ENCODE data around the gene USB1. TPM values are rescaled to one million over a fixed set of nuclear protein-coding genes. Genes with fewer than 3 reads are reported as not detected.

The USB1 gene
- total RNA-seq, 1 donor from 2014 or later: 39.9 TPM

- Histone ChIP-seq H3K4me1 (no peaks in the 10 kb centered on the region), H3K9me3 (no peaks in the 10 kb centered on the region), H3K27ac (no peak overlapping the region), H3K4me3 (no peak overlapping the region), H3K36me3 (peaks cover 56% of the 10 kb centered on the region), H3K27me3 (ENCODE audit: low read depth) (no peaks in the 10 kb centered on the region)
- TF ChIP-seq, protein P1, sequence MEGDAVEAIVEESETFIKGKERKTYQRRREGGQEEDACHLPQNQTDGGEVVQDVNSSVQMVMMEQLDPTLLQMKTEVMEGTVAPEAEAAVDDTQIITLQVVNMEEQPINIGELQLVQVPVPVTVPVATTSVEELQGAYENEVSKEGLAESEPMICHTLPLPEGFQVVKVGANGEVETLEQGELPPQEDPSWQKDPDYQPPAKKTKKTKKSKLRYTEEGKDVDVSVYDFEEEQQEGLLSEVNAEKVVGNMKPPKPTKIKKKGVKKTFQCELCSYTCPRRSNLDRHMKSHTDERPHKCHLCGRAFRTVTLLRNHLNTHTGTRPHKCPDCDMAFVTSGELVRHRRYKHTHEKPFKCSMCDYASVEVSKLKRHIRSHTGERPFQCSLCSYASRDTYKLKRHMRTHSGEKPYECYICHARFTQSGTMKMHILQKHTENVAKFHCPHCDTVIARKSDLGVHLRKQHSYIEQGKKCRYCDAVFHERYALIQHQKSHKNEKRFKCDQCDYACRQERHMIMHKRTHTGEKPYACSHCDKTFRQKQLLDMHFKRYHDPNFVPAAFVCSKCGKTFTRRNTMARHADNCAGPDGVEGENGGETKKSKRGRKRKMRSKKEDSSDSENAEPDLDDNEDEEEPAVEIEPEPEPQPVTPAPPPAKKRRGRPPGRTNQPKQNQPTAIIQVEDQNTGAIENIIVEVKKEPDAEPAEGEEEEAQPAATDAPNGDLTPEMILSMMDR (IDR thresholded peaks at IDR 0.05): no peak
- no peak for ATAC-seq
- DNase-seq: no peak
- intact Hi-C loops (cut with DNase I): no loop called here
Measured at GRCh38 chr16:58013201-58013956, 12.2 kb downstream of the USB1 start.

DNA sequence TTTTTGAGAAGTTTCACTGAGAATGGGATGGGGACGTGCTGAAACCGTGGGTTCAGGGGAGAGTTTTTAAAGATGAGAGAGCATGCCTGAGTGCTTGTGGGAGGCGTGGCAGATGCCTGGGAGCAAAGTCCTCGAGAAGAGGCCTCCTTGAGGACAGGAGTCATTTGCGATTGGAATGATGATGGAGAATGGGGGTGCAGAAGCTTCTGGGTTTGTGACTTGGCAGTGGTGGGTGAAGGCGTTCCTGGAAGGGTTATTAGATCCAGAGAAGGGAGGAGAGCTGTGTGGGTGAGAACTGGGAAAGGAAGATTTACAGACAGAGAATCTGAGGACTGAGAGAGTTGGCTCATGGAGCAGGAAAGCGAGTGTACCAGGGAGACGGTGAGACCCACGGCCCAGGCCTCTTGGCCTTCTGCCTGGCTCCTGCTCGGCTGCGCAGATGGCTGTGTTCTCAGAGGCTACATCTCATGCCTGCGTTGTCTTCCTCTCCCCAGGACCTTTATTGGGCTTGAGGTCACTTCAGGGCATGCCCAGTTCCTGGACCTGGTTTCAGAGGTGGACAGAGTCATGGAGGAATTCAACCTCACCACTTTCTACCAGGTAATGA lies 15.7 kb downstream of the USB1 start:
- TF ChIP-seq, protein P1 (IDR thresholded peaks at IDR 0.05): no peak
- peak; percentile 29 for DNase-seq
- Histone ChIP-seq H3K4me1 (peaks cover 10% of the 10 kb centered on the region), H3K36me3 (peaks cover 50% of the 10 kb centered on the region), H3K4me3 (no peak overlapping the region), H3K27me3 (ENCODE audit: low read depth) (no peaks in the 10 kb centered on the region), H3K9me3 (no peaks in the 10 kb centered on the region), H3K27ac (no peak overlapping the region)
- no peak for ATAC-seq
- intact Hi-C loops (cut with DNase I): no loop called here

- intact Hi-C loops (cut with DNase I): no loop called here
- Histone ChIP-seq H3K9me3 (no peaks in the 10 kb centered on the region), H3K4me1 (peaks cover 27% of the 10 kb centered on the region), H3K27me3 (ENCODE audit: low read depth) (no peaks in the 10 kb centered on the region), H3K4me3 (no peak overlapping the region), H3K36me3 (peaks cover 40% of the 10 kb centered on the region), H3K27ac (no peak overlapping the region)
- ATAC-seq: no peak
- TF ChIP-seq, protein P1 (IDR thresholded peaks at IDR 0.05): no peak
- DNase-seq: peak; percentile 26
Measured at GRCh38 chr16:58018803-58019202, 17.6 kb downstream of the USB1 start.

DNA sequence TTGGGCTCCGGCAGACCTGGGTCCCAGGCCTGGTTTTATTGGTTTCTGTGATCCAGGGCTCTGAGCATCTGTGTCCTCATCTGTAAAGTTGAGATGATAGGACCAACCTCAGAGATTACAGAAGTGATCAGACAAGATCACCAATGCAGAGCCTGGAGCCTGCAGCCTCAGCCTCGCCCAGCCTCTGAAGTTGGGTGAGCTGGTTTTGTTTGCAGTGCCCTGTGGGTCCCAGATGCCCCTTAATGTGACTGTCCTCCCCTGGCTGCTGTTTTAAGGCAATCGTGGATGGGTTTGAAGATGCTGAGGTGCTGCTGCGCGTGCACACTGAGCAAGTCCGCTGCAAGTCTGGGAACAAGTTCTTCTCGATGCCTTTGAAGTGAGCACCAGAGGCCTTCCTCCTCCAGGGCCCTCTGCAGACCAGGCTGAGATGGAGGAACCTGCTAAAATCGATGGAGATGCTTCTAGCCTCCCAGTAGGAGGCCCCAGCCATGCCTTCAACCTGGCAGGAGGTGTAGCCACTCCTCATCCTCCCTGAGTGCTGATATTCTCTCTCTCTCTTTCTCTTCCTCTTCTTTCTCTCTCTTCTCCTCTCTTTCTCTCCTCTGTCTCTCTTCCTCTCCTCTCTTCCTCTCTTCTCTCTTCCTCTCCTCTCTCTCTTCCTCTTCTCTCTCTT lies 18.8 kb downstream of the USB1 start:
- H3K4me1 ChIP-seq: peaks cover 39% of the 10 kb centered on the region
- intact Hi-C loops (cut with DNase I): loop anchor here (10.0 kb wide), 1 partner anchor 105 kb away; the partner anchor contains the start of gene CFAP20
- no peak overlapping the region for H3K4me3 ChIP-seq
- H3K27me3 ChIP-seq (ENCODE audit: low read depth): no peaks in the 10 kb centered on the region
- TF ChIP-seq, protein P1 (IDR thresholded peaks at IDR 0.05): no peak
- H3K27ac ChIP-seq: no peak overlapping the region
- H3K9me3 ChIP-seq: no peaks in the 10 kb centered on the region
- DNase-seq: no peak
- H3K36me3 ChIP-seq: peaks cover 40% of the 10 kb centered on the region
- no peak for ATAC-seq

DNA sequence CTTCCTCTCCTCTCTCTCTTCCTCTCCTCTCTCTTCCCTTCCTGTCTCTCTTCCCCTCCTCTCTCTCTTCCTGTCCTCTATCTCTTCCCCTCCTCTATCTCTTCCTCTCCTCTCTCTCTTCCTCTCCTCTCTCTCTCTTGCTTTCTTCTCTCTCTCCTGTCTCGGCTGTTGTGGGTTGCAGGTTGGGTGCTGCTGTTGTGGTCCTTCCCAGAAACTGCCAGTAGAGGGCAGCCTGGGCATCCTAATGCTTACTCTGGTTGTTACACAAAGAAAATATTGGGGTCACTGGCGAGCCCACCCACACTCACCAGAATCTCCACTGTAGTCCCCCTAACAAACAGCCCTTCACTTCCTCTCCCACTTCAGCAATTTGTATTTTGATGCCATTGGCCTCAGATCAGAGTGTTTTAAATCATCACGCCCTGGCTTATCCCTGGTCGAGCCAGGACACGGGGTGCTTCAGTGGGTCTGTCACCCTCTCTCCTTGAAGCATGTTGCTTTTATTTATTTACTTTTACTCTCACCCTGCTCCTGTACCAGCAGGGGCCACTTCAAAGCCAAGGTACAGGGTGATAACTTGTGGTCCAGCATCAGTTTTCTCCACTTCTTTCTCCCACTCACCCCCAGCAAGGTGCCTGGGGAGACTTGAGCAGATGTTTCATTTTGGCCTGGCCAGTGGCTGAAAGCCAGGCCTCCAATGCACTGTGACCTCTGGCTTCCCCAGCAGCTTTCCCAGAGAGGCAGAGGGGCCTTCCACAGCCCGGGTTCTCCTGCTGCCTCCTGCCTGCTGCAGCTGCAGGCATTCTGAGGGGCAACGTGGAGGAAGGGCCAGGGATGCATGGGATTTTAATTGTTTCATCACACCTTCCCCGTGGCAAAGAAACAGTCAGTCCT lies 19.7 kb downstream of the USB1 start:
- intact Hi-C loops (cut with DNase I): loop anchor here (10.0 kb wide), 1 partner anchor 104 kb away; the partner anchor contains the start of gene CFAP20
- Histone ChIP-seq H3K27me3 (ENCODE audit: low read depth) (no peaks in the 10 kb centered on the region), H3K4me1 (peaks cover 44% of the 10 kb centered on the region), H3K36me3 (peaks cover 33% of the 10 kb centered on the region), H3K9me3 (no peaks in the 10 kb centered on the region), H3K27ac (no peak overlapping the region), H3K4me3 (no peak overlapping the region)
- TF ChIP-seq, protein P1 (IDR thresholded peaks at IDR 0.05): peak; percentile 77
- DNase-seq (peak; percentile 62), ATAC-seq (no peak)

All from lower lobe of right lung (tissue), 2 donors.